T-helper 2 cell (primary cell): ENCODE results near the gene NREP.

Source experiments
- DNase-seq, 5 experiments: peaks; one replicate each; pipeline versions ENCODE4 v3.0.0 to v3.0.0-alpha.2; 2012 to 2022
- total RNA-seq, 2 donors: gene quantifications; one replicate each; lab custom pipeline; 2026; lab: John Stamatoyannopoulos, UW

Gene NREP
- total RNA-seq: 0 to 0.54 reads per million in 2 donors

GRCh38 chr5:111756581-111757354 is at the start of gene NREP:
TSS of gene NREP (minus strand) at chr5:111757194. CDS start at chr5:111755772, 1,422 bp downstream.
- no peak for DNase-seq

- no peak for DNase-seq
Observed at GRCh38 chr5:111806753-111807152, 49.8 kb upstream of the NREP start.

GRCh38 chr5:111806156-111806555 is 49.2 kb upstream of the NREP start:
- DNase-seq: no peak

- no peak for DNase-seq
Observed at GRCh38 chr5:111805071-111805470, 48.1 kb upstream of the NREP start.

- no peak for DNase-seq
Observed at GRCh38 chr5:111800351-111800750, 43.4 kb upstream of the NREP start.

GRCh38 chr5:111795142-111795541 is 38.1 kb upstream of the NREP start:
- no peak for DNase-seq

- DNase-seq: no peak
Observed at GRCh38 chr5:111792471-111793058, 35.6 kb upstream of the NREP start.

- DNase-seq: no peak
Observed at GRCh38 chr5:111790295-111790694, 33.3 kb upstream of the NREP start.

- no peak for DNase-seq
Observed at GRCh38 chr5:111787006-111787405, 30.0 kb upstream of the NREP start.

GRCh38 chr5:111784491-111785181 is 27.6 kb upstream of the NREP start:
- DNase-seq: no peak

- DNase-seq: no peak
Observed at GRCh38 chr5:111783537-111783936, 26.5 kb upstream of the NREP start.

- no peak for DNase-seq
Observed at GRCh38 chr5:111782216-111782615, 25.2 kb upstream of the NREP start.

- DNase-seq: no peak
Observed at GRCh38 chr5:111781200-111781599, 24.2 kb upstream of the NREP start.

GRCh38 chr5:111779922-111780292 is 22.9 kb upstream of the NREP start:
- DNase-seq: no peak

- DNase-seq: no peak
Observed at GRCh38 chr5:111779260-111779921, 22.4 kb upstream of the NREP start.

GRCh38 chr5:111776913-111777781 is 20.2 kb upstream of the NREP start:
- DNase-seq: no peak

GRCh38 chr5:111775224-111775623 is 18.2 kb upstream of the NREP start:
- no peak for DNase-seq

GRCh38 chr5:111774525-111774924 is 17.5 kb upstream of the NREP start:
- no peak for DNase-seq

- no peak for DNase-seq
Observed at GRCh38 chr5:111772456-111773122, 15.6 kb upstream of the NREP start.

- no peak for DNase-seq
Observed at GRCh38 chr5:111769541-111769940, 12.5 kb upstream of the NREP start.
